WI38 (cell line): Measurements from ENCODE around the gene AFAP1.

Experiments
- H3K4me3 ChIP-seq: 2 replicates; pipeline ENCODE4 v1.5.1; 2011; ENCODE audit warnings: low read depth, mild to moderate bottlenecking, control low read depth, low read length
- TF ChIP-seq, protein P1 (sequence below): IDR thresholded peaks from 2 replicates; pipeline ENCODE4 v1.5.1; 2012; ENCODE audit warnings: low read depth, mild to moderate bottlenecking, control low read depth, low read length

Gene AFAP1

DNA sequence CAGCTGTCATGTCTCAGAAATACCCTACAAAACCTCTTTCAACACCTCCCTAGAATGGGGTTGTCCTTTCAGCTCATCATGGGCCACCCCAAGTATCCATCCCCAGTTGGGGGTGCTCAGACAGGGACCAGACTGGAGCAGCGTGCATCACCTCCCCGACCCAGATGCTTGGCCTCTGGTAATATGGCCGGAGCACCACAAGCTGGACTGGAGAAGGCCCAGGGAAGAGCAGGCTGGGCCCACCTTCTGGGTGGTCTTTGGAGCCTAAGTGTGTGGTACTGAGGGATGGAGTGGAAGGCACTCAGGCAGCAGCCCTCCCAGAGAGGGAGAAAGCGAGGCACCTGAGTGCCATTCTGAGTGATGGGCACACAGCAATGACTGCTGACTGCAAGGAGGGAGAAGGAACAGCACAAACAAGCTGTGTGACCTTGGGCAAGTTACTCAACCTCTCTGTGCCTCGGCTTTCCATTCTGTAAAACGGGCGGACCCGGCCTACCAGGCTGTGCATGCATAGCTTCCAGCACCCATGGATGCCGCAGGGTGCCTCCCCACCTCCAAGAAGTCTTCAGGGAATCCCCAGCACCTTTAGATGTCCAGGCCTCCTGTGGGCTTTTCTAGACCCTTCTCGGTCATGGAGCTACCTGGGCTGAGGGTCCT, 228.2 kb downstream of the AFAP1 start:
- H3K4me3 ChIP-seq, result no peak overlapping the region
- TF ChIP-seq, protein P1, sequence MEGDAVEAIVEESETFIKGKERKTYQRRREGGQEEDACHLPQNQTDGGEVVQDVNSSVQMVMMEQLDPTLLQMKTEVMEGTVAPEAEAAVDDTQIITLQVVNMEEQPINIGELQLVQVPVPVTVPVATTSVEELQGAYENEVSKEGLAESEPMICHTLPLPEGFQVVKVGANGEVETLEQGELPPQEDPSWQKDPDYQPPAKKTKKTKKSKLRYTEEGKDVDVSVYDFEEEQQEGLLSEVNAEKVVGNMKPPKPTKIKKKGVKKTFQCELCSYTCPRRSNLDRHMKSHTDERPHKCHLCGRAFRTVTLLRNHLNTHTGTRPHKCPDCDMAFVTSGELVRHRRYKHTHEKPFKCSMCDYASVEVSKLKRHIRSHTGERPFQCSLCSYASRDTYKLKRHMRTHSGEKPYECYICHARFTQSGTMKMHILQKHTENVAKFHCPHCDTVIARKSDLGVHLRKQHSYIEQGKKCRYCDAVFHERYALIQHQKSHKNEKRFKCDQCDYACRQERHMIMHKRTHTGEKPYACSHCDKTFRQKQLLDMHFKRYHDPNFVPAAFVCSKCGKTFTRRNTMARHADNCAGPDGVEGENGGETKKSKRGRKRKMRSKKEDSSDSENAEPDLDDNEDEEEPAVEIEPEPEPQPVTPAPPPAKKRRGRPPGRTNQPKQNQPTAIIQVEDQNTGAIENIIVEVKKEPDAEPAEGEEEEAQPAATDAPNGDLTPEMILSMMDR, result no peak

DNA sequence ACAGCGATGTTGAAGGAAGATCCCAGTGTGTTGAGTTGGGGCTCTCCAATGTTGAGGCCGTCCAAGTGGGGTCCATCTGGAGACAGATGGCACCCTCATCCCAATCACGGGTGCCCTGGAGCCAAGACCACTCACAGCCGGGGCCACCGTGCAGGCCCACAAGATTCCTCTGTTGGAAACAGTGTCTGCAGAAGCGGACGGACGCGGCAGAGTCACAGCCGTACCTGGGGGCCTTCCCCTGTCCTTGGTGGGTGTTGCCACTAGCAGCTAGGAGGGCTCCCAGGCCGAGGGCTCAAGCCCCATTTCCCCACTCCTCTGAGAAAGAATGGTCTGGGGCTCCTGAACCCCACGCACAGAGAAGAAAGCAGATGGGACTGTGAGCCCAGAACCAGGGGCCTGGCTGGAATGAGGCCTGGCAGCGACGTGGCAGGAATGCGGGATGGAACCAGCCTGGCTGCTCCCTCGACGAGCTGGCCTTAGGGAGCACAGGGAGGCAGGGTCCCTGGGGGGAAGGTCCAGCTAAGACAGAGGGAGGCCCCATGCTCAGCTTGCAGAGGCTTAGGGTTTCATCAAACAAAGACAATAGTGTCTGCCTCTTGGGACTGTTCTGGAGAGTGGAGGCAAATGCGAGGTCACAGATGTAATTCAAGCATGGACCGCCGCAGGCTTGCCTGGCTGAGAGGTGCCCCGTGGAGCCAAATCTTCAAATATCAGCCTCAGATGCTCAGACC, 228.9 kb downstream of the AFAP1 start:
- no peak overlapping the region for H3K4me3 ChIP-seq
- TF ChIP-seq, protein P1, result no peak

DNA sequence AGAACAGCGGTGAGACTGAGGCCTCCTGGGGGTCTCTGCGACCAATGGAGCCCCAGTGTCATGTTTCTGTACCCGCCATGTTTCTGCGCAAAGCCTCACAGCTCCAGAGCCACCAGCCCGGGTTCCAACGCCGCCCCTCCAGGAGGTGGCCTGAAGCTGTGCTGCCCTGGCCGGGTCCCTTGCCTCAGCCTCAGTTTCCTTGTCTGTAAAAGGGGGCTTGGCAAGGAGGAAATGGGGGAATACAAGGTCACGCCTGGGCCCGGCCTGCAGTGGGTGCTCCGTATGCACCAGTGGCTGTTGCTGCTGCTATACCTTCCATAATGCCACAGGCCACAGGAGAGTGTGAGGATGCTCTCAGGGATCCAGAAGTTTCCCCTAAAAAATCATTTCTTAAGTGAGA, 229.5 kb downstream of the AFAP1 start:
- no peak overlapping the region for H3K4me3 ChIP-seq
- TF ChIP-seq, protein P1, result no peak

DNA sequence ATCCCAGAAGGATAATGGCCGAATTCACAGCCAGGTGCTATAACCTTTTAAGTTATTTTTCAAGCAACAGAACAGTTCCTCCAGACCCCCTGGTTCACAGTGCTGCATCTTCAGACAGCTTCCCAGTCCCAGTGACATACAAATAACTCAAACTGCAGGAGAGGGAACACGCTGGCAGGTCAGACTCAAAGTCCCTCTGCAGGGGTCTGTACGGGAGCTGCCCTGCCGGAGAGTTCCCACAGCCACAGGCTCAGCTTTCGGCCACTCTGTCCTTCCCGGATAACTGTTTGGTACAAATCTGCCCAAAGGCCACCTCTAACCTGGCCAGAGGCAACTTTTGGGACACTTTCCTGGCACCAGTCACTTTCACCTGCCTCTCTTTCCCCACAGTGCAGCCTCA, 230.2 kb downstream of the AFAP1 start:
- TF ChIP-seq, protein P1, result no peak
- H3K4me3 ChIP-seq, result no peak overlapping the region

DNA sequence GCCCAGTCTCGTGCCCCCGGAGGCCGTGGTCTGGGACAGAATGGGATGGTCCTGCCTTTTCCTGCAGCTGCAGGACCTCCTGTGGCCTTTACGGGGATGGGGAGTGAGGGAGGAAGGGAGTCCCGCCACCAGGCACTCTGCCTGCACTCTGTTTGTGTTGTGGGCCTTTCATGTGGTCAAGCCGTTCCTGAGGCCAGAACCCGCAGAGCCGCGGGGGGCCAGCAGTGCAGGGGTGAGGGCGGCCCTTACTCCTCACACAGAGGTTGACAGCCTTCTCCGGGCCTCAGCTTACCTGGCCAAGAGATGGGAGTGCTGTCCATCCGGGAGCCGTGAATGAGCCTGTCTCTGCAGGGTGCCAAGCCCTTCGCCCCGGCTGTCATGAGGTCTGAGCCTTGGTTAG, 230.7 kb downstream of the AFAP1 start:
- H3K4me3 ChIP-seq, result no peak overlapping the region
- TF ChIP-seq, protein P1, result no peak
